CD4-positive, alpha-beta T cell treated with Interleukin-4 for 4 hours (primary cell): ENCODE results near the gene CD276.
"Not testable (repeated sequence)": the region's sequence is repeated elsewhere in the genome, so short reads cannot be mapped to it uniquely, and the experiment has no call there.

Experiments
- DNase-seq: peaks from one replicate; pipeline ENCODE4 v3.0.0-alpha.2; 2020

CD276 gene

DNA sequence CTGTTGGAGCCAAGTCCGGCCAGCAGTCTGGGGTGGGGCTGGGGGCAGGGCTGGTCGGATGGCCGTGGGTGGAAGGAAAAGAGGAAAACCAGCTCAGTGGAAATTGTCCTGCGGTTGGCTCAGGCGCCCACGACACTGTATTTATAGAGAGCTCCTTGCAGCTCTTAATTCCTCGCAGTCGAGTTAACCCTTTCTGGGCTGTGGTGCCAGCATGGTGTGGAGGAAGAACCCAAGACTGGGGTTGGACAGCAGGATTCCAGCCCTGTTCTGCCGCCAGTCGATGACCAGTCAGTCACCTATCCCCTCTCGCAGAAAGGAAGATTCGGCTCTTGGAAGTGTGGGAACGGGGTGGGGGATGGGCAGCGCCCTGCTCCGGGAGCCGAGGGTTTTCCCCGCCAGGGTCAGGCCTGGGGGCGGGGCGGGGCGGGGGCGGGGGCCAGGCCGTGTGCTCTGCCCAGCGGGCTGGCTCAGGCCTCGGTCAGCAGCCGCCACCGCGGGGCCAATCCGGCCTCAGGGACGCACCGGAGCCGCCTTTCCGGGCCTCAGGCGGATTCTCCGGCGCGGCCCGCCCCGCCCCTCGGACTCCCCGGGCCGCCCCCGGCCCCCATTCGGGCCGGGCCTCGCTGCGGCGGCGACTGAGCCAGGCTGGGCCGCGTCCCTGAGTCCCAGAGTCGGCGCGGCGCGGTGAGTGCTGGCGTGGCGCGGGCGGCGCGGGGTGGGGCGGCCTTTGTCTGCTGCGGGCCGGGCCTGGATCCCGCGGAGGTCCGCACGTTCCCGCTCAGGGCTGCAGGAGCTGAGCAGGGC, at the start of gene CD276:
TSS of gene CD276 (plus strand) at position 607 of the 804 bp plus-strand sequence. CDS start 15,257 bp downstream, outside the sequence.
- DNase-seq = no peak

DNA sequence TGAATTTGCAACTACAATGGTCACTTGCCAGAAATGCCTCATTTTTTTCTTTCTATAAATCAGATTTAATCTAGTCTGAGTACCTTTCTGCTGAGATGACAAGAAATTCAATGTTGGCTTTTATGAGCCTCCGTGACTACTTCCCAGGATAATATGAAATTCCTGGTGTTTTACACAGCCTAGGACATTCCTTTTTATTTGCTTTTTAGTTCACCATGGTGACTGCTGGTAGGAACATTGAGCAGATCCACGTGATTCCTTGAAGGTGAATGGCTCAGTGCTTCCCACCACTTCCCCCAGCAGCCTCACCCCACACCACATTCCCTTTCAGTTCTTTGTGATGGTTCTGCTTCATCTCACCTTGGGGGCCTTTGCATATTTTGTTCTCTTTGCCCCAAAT, 46.7 kb upstream of the CD276 start:
- DNase-seq = no peak

DNA sequence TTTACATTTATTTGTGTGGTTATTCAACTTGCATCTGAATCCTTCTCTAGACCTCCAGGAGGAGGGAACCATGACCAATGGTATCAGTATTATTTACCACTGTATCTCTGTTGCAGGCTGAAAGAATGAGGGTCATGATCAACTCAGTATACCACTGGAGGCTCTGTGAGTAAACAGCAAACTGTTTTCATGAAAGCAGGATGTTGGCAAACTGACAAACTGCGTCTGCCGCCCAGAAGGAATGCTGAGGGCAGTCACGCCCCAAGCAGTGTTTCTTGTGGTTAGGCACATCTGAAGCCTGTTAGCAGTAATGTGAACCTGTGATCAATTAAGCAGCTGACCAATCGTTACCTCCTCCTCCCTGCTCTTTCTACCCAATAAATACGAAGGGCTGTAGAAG, 44.7 kb upstream of the CD276 start:
- DNase-seq = not testable (repeated sequence)

DNA sequence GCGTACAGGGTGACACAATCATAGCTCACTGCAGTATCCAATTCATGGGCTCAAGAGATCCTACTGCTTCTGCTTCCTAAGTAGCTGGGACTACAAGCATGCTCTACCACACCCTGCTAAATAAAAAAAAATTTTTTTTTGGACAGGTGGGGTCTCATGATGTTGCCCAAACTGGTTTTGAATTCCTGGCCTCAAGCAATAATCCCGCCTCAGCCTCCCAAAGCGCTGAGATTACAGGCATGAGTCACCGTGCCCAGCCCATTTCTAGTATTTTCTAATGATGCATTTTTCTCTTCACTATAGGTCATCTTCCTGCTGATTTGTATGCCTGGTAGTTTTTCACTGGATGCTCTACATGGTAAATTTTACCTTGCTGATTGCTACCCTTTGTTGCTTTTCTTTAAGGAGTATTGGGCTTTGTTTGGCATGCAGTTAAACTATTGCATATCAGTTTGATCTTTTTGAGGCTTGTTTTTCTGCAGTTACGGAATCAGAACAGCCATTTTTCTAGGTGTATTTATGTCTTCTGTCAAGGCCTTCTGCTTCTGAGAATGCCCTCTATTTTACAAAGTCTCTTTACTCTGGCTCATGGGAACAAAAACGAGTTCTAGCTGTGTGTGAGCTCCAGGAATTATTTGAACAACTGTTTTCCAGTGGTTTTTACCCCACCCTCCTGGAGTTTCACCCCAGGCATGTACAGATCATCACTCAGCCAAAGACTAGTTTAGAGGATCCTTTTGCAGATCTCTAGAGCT, 36.7 kb upstream of the CD276 start:
- DNase-seq = no peak

DNA sequence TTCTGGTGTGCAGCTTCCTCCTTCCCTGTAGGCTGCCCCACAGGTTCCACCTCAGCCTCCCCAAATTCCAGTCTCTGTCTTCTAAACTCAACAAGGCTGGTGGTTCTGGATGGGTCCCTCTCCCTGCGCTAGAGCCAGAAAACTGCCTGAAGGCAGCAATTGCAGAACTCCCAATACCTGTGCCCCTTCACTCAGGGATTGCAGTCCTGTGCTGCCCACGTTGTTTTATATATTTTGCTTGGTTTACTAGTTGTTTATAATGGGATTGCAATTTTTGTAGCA, 36.2 kb upstream of the CD276 start:
- DNase-seq = no peak

DNA sequence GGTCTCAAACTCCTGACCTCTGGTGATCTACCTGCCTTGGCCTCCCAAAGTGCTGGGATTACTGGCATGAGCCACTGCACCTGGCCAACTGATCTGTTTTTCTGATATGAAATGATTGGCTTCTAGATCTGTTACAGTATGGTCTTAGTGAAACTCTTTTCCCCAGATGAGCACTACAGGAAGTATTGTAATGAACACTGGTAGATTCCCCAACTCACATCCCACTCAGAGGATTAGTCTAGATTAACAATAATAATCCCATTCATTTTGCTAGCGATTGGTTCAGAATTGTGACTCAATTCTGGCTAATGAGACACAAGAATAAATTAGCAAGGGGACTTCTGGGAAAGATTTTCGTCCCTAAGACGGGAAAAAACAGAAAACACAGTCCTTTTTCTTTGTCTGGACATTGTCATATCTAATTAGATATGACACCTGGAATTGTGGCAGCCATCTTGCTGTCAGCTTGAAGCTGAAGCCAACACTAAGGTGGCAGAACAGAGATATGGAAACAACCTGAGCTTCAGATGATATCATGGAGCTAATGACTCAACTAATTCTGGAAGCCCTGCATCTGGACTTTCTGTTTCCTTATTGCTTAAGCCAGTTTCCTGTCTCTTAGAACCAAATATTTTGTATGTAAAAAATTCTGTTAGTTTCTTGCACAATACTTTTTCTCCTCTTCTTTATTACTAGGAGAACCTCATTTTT, 33.6 kb upstream of the CD276 start:
- DNase-seq = no peak

DNA sequence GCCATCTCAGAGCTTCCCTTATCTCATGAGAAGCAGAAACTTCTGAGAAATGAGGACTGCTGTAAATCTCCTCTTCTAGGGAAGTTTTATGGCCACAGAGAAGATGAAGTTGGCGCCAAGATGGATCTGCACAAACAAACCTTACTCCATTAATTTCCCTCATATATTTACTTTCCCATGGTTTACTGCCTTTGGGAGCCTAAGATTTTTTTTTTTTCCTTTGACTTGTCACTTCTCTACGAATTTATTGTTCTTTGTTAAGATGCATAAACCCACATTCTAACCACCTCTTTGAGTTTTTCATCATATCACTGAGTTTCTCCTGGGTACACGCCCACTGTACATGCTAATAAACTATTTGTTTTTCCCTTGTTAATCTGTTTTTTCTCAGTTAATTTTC, 29.5 kb upstream of the CD276 start:
- DNase-seq = no peak

DNA sequence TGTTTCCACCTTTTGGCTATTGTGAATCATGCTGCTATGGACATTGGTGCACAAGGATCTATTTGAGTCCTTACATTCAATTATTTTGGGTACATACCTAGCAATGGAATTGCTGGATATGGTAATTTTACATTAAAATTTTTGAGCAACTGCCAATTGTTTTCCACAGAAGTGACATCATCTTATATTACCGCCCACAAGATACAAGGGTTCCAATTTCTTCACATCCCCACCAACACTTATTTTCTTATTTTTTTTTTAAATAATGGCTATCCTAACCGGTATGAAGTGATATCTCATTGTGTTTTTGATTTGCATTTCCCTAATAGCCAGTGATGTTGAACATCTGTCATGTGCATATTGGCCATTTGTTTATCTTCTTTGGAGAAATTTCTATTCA, 28.5 kb upstream of the CD276 start:
- DNase-seq = no peak

DNA sequence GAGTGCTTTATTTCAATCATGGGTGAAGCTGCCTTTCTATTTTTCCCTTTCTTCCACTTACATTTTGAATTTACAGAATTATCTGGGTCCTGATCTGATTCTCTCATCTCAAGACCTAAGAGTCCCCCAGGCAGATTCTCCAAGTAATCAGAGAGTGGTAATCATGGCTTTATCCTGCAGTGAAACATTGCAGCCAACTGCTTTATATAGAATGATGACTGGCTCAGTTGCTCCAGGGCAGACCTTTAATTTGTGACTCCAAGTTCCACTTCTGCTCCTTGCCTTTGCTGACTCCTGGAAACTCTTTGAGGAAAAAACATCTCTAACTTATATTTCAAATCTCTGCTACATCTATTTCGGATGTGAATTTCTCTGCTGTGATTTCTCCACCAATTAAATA, 25.5 kb upstream of the CD276 start:
- DNase-seq = no peak

DNA sequence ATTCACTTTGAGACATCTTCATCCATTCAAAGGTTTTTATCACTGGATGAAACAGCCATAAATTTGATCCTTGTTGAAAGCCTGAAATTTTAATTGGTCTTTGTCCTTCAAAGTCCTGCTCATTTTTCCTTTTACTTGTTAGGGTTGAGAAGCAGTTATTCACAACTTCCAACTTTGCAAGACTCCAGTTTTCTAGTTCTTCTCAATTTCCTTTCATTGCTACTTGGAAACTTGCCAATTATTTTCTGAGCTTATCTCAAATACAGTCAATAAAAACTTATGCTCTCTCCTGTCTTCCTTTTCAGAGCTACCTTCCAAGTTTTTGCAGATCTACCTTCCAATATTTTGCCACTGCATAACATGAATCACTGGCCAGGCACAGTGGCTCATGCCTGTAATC, 23.7 kb upstream of the CD276 start:
- DNase-seq = no peak

DNA sequence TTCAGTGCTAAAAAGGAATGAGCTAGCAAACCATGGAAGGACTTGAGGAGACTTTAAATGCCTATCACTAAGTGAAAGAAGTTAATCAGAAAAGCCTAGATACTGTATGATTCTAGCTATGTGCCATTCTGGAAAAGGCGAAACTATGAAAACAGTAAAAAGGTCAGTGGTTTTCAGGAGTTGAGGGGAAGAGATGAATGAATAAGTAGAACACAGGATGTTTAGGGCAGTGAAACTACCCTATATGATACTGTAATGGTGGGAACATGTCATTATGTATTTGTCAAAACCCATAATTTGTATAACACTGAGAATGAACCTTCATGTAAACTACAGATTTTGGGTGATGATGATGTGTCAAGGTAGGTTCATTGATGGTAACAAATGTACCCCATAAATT, 9.6 kb upstream of the CD276 start:
- no peak for DNase-seq

DNA sequence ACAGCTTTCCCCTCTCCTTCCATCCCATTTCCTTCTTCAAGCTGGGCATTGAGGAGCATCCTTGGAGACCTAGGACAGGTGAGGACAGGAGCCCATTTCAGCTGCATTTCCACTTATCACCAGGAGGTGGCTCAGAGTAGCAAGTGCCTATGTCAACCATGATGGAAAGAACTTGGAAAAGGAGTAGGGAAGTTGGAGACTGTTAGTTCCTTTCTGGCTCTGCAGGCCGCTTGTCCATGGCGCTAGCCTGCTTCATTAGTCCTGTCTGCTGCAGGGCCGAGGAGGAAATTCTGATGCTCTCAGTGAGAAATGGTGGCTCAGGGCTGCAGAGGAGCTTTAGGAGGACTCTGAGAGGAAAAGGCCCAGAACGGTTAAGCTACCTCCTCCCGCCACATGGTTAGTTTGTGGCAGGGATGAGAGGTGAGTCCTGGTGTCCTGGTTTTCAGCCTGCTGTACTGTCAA, 7.0 kb upstream of the CD276 start:
- DNase-seq = peak; percentile 51

DNA sequence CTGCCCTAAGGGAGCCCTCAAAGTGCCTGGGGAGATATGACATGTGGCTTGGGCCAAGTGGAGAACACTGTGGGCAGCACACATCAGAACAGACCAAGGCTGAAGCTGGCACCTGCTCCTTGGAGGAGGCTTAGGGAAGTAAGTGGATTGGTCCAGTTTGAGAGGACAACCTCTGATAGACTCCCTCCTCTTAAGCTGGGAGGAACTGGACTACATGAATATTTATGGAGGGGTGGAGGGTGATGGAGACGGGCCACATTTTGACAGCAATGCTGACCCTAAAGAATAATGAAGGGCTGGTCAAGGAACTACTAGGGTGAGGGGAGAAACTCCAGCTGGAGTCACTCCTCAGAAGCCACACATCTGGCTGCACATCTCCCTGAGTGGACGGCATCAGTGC, 6.5 kb upstream of the CD276 start:
- no peak for DNase-seq

DNA sequence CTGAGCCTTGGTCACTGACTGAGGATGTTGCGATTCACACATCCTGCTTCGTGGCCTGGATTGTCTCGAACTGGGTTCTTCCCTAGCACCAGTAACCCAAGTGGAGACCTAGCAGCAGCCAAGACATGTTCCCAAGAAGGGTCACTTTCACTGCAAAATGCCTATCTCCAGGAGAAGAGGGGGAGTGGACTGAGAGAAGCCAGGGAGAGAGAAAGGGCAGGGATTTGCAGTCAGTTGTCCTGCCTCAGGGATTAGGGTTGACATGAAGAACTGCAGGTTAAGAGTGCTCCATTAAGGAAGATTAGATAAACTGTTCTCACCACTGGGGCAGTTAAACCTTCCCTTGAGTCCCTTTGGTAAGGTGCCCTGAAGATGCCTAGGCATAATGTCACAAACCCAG, 5.7 kb upstream of the CD276 start:
- DNase-seq = no peak

DNA sequence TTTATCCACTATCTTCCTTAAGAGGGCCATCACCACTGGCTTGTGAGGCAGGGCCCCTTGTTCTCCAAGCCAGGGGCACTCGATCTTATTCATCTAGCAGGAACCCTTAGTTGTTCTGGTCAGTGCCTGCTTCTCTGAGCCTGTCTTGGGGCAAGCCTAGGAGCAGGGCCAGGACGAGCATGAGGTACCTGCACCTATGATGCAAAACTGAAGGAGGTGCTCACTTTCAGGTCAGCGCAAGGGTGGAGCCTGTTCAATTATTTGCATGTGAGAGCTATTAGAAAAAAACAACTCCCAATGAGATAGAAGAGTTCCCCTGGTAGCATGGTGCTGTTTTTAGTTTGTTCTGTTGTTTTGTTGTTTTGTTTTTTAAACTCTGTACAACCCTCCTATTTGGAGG, 5.0 kb upstream of the CD276 start:
- no peak for DNase-seq

DNA sequence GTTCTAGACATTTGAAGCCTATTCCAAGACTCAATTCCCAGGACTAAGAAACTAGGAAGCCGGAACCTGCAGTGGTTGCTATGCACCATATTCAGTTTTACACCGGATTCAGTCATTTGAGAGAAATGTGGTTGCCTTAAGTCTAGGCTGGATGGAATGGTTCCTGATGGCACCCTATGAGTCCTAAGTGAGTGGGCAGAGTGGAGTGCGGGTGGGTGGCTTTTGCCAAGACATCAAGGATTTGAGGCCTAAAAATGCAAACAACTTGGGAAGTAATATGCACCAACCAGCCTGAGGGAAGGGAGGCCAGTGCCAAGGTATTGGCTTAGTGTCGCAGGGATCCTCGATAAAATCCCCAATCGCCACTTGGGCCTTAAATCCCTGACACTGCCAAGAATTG, 4.2 kb upstream of the CD276 start:
- DNase-seq = no peak

DNA sequence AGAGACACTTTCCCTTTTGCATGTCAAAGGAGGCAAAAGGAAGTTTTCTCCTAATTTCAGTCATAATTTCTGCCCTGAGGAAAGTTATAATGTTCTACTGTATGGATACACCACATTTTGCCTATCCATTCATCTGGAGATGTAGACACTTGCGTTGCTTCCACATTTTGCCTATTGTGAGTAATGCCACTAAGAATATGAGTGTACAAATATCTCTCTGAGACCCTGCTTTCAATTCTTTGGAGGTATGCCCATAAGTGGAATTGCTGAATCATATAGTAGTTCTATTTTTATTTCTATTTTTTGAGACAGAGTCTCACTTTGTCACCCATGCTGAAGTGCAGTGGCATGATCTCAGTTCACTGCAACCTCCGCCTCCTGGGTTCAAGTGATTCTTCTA, 3.6 kb upstream of the CD276 start:
- DNase-seq = no peak

DNA sequence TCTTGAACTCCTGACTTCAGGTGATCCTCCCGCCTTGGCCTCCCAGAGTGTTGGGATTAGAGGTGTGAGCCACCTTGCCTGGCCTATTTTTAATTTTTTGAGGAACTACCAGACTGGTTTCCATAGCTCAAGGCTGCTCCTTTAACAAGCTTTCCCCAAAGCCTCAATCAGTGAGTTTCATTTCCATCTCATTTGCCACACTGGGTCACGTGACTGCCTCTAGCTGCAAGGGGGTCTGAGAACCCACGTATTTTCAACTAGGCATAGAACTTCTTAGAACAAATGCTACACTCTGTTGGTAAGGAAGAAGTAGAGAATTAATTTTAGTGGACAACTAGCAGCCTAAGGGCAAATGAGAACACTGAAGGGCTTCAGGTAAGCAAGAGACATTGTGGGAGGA, 3.1 kb upstream of the CD276 start:
- DNase-seq = no peak

DNA sequence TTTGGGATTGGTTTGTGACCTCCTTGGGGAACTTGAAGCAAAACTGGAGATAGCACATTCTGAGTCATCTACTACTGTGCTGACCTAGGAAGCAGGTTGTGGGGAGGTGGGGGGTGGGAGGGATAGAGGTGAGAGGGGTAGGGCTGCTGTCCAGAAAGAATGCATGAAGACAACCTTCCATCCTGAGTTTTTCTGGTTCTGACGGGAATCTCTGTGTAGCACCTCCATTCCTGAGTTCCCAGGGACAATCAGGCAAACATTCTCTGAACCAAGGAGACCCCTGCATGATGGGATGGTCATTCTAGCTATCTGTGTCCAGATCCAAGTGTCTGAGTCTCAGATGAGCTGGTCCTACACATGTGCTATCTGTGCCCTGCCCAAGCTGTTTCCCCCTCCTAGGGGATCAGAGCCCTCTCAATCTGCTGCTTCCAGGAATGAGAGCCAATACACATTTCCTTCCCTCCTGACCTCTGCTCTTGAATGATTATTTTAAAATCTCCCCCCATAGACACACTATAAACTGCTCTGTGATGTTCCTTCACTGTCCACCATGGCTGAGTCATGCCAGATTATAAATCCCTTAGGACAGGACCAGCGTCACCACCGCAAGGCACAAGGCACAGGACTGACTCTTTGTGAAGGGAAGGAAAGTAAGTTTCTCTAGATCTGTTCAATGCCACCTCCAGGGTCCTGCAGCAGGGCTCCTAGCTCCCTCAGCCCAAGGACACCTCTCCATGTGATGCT, 2.2 kb upstream of the CD276 start:
- DNase-seq = no peak

DNA sequence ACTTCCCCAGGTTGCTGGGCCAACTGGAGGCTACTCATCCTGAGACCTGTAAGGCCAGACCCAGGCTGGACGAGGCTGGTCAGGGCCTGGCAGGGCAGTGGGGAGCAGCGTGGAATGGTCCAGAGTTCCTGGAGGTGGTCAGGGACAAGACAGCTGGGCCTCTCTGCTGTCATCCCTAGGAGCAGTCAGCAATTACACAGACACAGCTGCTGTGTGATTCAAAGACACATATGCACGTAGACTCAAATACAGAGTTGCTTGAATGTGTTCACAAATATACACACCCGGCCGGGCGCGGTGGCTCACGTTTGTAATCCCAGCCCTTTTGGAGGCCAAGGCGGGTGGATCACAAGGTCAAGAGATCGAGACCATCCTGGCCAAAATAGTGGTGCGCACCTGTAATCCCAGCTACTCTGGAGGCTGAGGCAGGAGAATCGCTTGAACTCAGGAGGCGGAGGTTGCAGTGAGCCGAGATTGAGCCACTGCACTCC, 1.5 kb upstream of the CD276 start:
- DNase-seq = no peak

DNA sequence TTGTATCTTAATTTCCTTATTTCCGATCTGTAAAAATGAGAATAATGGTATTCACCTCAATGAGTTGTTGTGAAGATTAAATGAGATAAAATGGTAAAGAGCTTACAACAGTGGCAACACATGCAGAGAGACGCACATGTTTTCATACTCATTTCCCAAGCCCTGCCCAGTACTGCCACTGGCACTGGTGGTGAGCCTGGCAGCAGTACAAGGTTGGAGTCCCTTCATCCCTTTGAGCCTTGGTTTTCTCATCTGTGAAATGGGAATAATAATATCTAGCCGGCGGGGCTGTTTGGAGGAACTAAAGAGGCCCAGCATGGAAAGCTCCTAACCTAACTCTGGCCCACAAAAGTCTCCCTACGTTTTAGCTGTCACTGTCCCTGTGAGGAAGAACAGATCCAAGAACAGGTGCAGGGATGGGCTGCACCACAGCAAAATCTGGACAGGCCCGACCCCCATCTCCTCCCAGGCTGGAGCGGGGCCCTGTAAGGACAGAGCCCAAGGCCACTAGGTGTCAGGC, 866 bp upstream of the CD276 start:
- DNase-seq = no peak

DNA sequence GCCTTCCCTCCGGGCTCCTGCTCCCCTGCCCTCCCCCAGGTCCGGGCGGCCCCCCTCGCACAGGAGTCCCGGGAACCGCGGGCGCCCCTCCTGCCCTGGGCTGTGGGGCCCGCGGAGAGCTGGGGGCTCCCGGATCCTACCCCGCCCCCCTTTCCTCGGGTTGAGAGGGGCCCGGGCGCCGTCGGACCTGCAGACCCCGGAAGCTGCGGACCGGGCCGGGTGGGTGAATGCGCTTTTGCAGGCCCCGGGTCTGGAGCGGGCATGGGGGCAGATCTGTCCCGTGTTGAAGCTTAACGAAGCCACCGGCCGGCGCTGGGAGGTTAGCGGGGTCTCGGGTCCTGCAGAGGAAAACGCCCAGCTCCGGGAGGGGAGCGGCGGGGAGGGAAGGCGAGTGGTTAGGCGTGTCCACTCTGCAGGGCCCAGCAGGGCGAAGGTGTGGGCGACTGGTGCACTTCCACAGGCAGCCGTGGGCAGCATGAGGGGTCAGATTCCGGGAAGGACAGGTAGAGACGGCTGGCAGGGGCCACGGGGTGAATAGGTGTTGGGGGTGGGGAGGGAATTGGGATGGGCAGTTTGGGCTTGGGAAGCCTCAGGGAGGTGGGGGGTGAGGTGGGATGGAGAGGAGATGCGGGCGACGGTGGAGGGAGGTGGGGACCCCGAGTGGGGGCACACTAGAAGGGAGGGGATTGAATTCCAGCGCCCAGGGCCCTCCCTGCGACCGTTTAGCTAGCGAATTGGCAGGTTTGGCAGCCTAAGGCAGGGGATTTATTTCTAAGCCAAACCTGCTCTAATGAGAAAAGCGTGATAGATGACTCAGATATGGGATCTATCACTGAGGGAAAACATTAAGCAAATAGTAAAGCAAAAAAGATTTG, 635 bp downstream of the CD276 start:
- DNase-seq = no peak
